ENCODE measurements around the gene C19orf85. TPM values are rescaled to one million over a fixed set of nuclear protein-coding genes. Genes with fewer than 3 reads are reported as not detected.

The C19orf85 gene
- not detected in 2 replicates for total RNA-seq

GRCh38 chr19:55464662-55465054 is at the start of gene C19orf85:
Gene C19orf85 (minus strand): TSS chr19:55464751. CDS start chr19:55464554, 197 bp downstream.

GRCh38 chr19:55487924-55488687 is 23.6 kb upstream of the C19orf85 start, which contains the start of gene SSC5D:
Gene SSC5D (plus strand): TSS chr19:55488436. CDS start chr19:55488590, 154 bp downstream.

DNA sequence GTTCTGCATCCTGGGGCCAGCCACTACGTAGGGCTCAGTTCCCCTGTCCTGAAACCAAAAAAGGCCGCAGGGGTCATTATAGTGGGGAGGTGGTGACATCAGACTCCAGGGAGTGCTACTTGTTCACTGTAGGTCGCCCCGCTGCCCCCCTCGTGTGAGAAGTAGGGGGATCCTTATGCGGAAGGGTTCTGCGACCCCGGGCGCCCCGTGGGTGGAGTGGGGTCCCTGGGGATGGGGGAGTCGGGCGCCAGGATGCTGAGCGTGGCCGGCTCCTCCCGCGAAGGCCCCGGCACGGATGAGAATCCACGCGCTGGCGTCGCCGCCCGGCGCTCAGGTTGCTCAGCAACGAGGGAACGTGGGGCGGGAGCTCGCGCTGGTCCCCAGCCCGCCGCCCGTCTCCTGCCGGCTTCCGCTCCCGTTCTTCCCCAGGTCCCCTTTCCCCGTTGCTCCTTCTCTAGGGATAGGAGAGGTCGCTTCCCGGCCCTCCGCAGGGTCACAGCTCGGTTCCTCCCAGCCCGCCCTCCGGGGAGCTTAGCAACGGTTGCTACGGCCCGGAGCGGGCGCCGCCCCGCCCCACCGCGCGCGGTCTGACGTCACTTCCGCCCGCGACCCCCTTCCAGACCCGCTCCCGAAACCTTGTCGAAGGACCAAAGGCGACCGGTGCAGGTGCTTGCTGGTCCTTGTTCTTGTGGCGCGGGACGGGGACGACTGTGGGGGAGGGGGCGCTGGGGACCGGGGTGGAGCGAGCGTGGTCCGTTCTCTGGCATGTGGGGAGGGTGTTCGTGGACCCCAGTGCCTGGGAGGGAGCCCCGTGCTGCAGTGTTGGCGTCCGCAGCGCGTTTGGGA is 20.3 kb upstream of the C19orf85 start, which contains the start of gene NAT14:
Gene NAT14 (plus strand): TSS at position 596 of the 846 bp plus-strand sequence. CDS start 521 bp downstream, outside the sequence.

GRCh38 chr19:55476100-55476775 is 11.7 kb upstream of the C19orf85 start, which contains the start of gene ZNF628:
Gene ZNF628 (plus strand): TSS chr19:55476617. CDS start chr19:55479911, 3,294 bp downstream.

DNA sequence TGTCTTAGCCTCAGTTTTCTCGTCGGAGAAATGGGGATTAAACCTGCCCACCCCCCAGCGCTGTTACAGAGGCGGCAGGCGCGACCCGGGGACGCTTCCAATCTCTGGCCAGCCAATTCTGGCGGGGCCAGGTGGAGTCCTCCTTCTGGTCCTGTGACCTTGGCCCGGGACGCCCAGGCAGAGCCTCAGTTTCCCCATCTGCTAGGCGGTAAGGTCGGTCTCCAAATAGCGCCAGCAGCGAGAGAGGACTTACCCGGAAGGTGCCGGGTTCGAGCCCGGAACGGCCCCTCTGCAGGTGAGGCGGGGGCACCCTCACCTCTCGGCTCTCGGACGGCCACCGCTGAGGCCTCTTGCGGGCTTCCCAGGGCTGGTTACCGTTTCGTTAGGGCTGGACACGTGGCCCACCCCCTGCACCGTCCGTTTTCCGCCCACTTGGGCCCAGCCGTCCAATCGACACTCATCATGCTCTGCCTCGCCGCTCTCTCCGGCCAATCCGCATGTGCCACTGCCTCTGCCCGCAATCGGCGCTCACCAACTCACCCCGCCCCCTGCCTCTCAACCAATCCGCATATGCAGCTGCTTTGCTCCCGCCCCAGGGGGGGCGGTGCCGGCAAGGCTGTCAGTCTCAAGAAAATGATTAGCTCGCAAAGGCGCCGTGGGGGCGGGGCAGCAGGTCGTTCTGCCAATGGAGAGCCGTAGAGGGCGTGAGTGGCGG is 3.1 kb downstream of the C19orf85 start, which contains the start of gene ISOC2:
Gene ISOC2 (minus strand): TSS at position 384 of the 715 bp plus-strand sequence. CDS start 5,156 bp downstream, outside the sequence.

DNA sequence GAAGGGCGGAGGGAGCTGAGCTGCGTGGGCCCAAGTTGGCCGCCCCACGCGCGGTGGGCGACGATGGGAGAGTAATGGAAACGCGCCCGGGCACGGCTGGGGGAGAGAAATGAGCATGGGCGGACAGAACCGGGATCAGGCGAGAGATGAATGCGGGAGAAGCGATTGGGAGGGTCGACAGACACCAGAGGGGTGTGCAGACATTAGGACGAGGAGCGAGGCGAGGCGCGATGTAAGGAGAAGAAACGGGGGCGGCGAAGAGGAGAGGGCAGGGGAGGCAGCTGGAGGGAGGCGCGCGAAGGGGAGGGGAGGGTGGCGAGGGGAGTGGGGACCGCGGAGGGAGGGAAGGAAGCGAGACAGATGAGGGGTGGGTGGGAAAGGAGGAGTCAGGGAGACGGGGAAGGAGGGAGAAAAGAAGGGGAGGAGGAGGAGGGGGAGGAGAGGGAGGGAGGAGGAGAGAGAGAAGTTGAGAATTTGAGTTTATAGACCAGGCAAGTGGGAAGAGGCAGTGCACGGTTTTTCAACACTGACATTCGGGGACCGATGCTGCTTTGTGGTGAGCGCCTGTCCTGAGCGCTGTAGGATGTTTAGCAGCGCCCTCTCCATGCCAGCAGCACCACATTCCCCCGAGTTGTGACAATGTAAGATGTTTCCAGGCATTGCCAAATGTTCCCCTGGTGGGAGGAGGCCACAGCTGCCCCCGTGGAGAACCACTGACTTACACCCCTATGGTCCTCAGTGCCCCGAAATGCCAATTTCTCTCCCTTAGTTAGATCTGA is 21.3 kb downstream of the C19orf85 start, which contains the start of gene SHISA7:
Gene SHISA7 (minus strand): TSS at position 256 of the 779 bp plus-strand sequence. CDS start 437 bp downstream, outside the sequence.

Other genes starting within 250 kb of the C19orf85 start
- gene TMEM86B, start 236.0 kb downstream of the C19orf85 start, total RNA-seq = 0.21 and 0.24 TPM in 2 replicates
- gene PPP6R1, start 205.7 kb downstream of the C19orf85 start, total RNA-seq = 17.9 and 22.7 TPM in 2 replicates
- 37.1 and 43.1 TPM in 2 replicates for gene HSPBP1, start 184.6 kb downstream of the C19orf85 start, total RNA-seq
- gene BRSK1, start 180.8 kb downstream of the C19orf85 start, total RNA-seq = 0.21 and 0.48 TPM in 2 replicates
- gene TMEM150B, start 139.4 kb downstream of the C19orf85 start, total RNA-seq = not detected in 2 replicates
- 6.4 and 10.6 TPM in 2 replicates for gene KMT5C, start 124.9 kb downstream of the C19orf85 start, total RNA-seq
- 0.64 TPM in 1 of 2 replicates, not detected in the other for gene COX6B2, start 110.0 kb downstream of the C19orf85 start, total RNA-seq
- not detected in 2 replicates for gene GARIN5B, start 101.5 kb downstream of the C19orf85 start, total RNA-seq
- gene IL11, start 94.3 kb downstream of the C19orf85 start, total RNA-seq = 1.7 and 15.9 TPM in 2 replicates
- gene TMEM190, start 87.9 kb downstream of the C19orf85 start, total RNA-seq = 0.96 TPM in 1 of 2 replicates, not detected in the other
- 9.6 and 24.3 TPM in 2 replicates for gene TMEM238, start 80.5 kb downstream of the C19orf85 start, total RNA-seq
- 142 and 275 TPM in 2 replicates for gene RPL28, start 78.8 kb downstream of the C19orf85 start, total RNA-seq
- 18.5 and 42.2 TPM in 2 replicates for gene UBE2S, start 57.0 kb downstream of the C19orf85 start, total RNA-seq
- not detected in 2 replicates for gene SHISA7, start 21.5 kb downstream of the C19orf85 start, total RNA-seq
- gene ISOC2, start 3.1 kb downstream of the C19orf85 start, total RNA-seq = 49.2 and 88.9 TPM in 2 replicates
- gene ZNF628, start 11.9 kb upstream of the C19orf85 start, total RNA-seq = 0.48 and 1.1 TPM in 2 replicates
- gene NAT14, start 20.4 kb upstream of the C19orf85 start, total RNA-seq = 7.9 and 11.1 TPM in 2 replicates
- gene SSC5D, start 23.7 kb upstream of the C19orf85 start, total RNA-seq = 0.24 TPM in 1 of 2 replicates, not detected in the other
- gene SBK2, start 72.4 kb upstream of the C19orf85 start, total RNA-seq = 0.72 TPM in 1 of 2 replicates, not detected in the other
- gene SBK3, start 80.8 kb upstream of the C19orf85 start, total RNA-seq = not detected in 2 replicates
- 3.8 and 5.5 TPM in 2 replicates for gene ZNF579, start 116.1 kb upstream of the C19orf85 start, total RNA-seq
- 2.7 and 9.0 TPM in 2 replicates for gene FIZ1, start 134.8 kb upstream of the C19orf85 start, total RNA-seq
- 13.0 and 33.0 TPM in 2 replicates for gene ZNF524, start 135.5 kb upstream of the C19orf85 start, total RNA-seq
- 1.4 and 2.1 TPM in 2 replicates for gene ZNF865, start 140.9 kb upstream of the C19orf85 start, total RNA-seq
- gene ZNF784, start 159.8 kb upstream of the C19orf85 start, total RNA-seq = 2.3 and 3.4 TPM in 2 replicates
- gene ZNF580, start 176.3 kb upstream of the C19orf85 start, total RNA-seq = 0.43 and 3.1 TPM in 2 replicates
- gene ZNF581, start 178.9 kb upstream of the C19orf85 start, total RNA-seq = 27.5 and 40.1 TPM in 2 replicates
- gene CCDC106, start 183.5 kb upstream of the C19orf85 start, total RNA-seq = 3.4 and 4.1 TPM in 2 replicates
- 89.2 and 92.1 TPM in 2 replicates for gene U2AF2, start 190.3 kb upstream of the C19orf85 start, total RNA-seq
- 44.3 and 50.5 TPM in 2 replicates for gene EPN1, start 210.5 kb upstream of the C19orf85 start, total RNA-seq